SK-N-MC (cell line): ENCODE results near the gene PDIA3.
"Not testable (repeated sequence)": the region's sequence is repeated elsewhere in the genome, so short reads cannot be mapped to it uniquely, and the experiment has no call there.

ENCODE experiments used
- DNase-seq: peaks from one replicate; pipeline ENCODE4 v3.0.0-alpha.2; 2011; ENCODE audit warnings: low read depth, low spot score
- H3K27ac ChIP-seq: fragments of 200-600 bp; sonication (generic); 2 replicates; pipeline ENCODE4 v1.5.1; 2016; ENCODE audit warnings: mixed run types
- H3K36me3 ChIP-seq: fragments of 200-600 bp; sonication (generic); 2 replicates; pipeline ENCODE4 v1.6.1; 2017; ENCODE audit warnings: antibody characterized with exemption, low read length, mixed read lengths; ENCODE audit not compliant: insufficient read depth
- H3K4me3 ChIP-seq: fragments of 200-600 bp; sonication (generic); 2 replicates; pipeline ENCODE4 v1.5.1; 2016
- H3K9ac ChIP-seq: fragments of 200-600 bp; sonication (generic); 2 replicates; pipeline ENCODE4 v1.8.0; 2017; ENCODE audit warnings: mixed run types, mixed read lengths; ENCODE audit not compliant: insufficient read length
- H3K9me3 ChIP-seq: fragments of 200-600 bp; sonication (generic); 2 replicates; pipeline ENCODE4 v1.6.1; 2017; ENCODE audit warnings: low read depth, mild to moderate bottlenecking, antibody characterized with exemption, low read length, moderate library complexity, mixed read lengths
- EZH2 ChIP-seq: fragments of 200-600 bp; sonication (generic); IDR thresholded peaks from one replicate; pipeline ENCODE4 v1.6.1; 2017; ENCODE audit warnings: antibody characterized with exemption
- FOXP2 ChIP-seq: optimal IDR thresholded peaks from 2 replicates; pipeline ENCODE3; 2011; ENCODE audit warnings: mild to moderate bottlenecking, moderate library complexity; ENCODE audit not compliant: insufficient read depth; ENCODE audit errors: extremely low read length, control extremely low read depth
- POLR2AphosphoS5 ChIP-seq: IDR thresholded peaks from 2 replicates; pipeline ENCODE4 v1.6.1; 2012; ENCODE audit warnings: mild to moderate bottlenecking, low read depth, low read length, borderline replicate concordance

PDIA3 gene

GRCh38 chr15:43800286-43801141 is 54.3 kb downstream of the PDIA3 start, which contains the start of gene HYPK:
Gene HYPK (plus strand): TSS chr15:43800599. CDS start chr15:43800623, 24 bp downstream.
- TF ChIP-seq FOXP2 (no peak), POLR2AphosphoS5 (peak; percentile 95), EZH2 (no peak)
- peaks cover 76% of the 10 kb centered on the region for H3K36me3 ChIP-seq
- H3K4me3 ChIP-seq: peak within 1 kb of the TSS; percentile 98
- peak within 1 kb of the TSS; percentile 65 for H3K27ac ChIP-seq
- H3K9ac ChIP-seq: peak within 1 kb of the TSS; percentile 91
- peak; percentile 34 for DNase-seq
- no peaks in the 10 kb centered on the region for H3K9me3 ChIP-seq

GRCh38 chr15:43802676-43803075 is 56.4 kb downstream of the PDIA3 start:
- not testable (repeated sequence) for H3K9me3 ChIP-seq, DNase-seq, H3K27ac ChIP-seq, H3K9ac ChIP-seq, H3K4me3 ChIP-seq
- H3K36me3 ChIP-seq: peaks cover 75% of the 10 kb centered on the region

GRCh38 chr15:43808435-43808950 is 62.3 kb downstream of the PDIA3 start:
- Histone ChIP-seq H3K9ac (no peak overlapping the region), H3K27ac (no peak overlapping the region), H3K36me3 (peaks cover 92% of the 10 kb centered on the region)

GRCh38 chr15:43808960-43809678 is 62.9 kb downstream of the PDIA3 start:
- Histone ChIP-seq H3K9ac (no peak overlapping the region), H3K9me3 (no peaks in the 10 kb centered on the region), H3K27ac (0 out of 2 replicates have a peak overlapping the region, but pooled peaks have one; percentile 7), H3K4me3 (no peak overlapping the region), H3K36me3 (peaks cover 94% of the 10 kb centered on the region)
- DNase-seq: no peak
- TF ChIP-seq FOXP2 (no peak), EZH2 (no peak), POLR2AphosphoS5 (no peak)

More at GRCh38 chr15:43808435-43808950, 62.3 kb downstream of the PDIA3 start:
- DNase-seq: no peak
- no peaks in the 10 kb centered on the region for H3K9me3 ChIP-seq
- H3K4me3 ChIP-seq: no peak overlapping the region
- TF ChIP-seq FOXP2 (no peak), POLR2AphosphoS5 (no peak), EZH2 (no peak)

GRCh38 chr15:43815064-43815463 is 68.8 kb downstream of the PDIA3 start:
- H3K4me3 ChIP-seq, H3K9me3 ChIP-seq, H3K9ac ChIP-seq, DNase-seq, H3K27ac ChIP-seq: not testable (repeated sequence)
- H3K36me3 ChIP-seq: peaks cover 73% of the 10 kb centered on the region

GRCh38 chr15:43821505-43821904 is 75.3 kb downstream of the PDIA3 start:
- H3K9ac ChIP-seq: no peak overlapping the region
- peaks cover 33% of the 10 kb centered on the region for H3K36me3 ChIP-seq
- H3K4me3 ChIP-seq: no peak overlapping the region
- H3K9me3 ChIP-seq: no peaks in the 10 kb centered on the region
- DNase-seq: no peak
- H3K27ac ChIP-seq: no peak overlapping the region
- TF ChIP-seq EZH2 (no peak), POLR2AphosphoS5 (no peak), FOXP2 (no peak)
